Uterus (tissue), 2 donors: ENCODE measurements around the gene PDLIM4.

Experiments
- POLR2A ChIP-seq, 2 donors: fragments of 450-650 bp; IDR thresholded peaks; one replicate each; pipeline ENCODE4 v1.6.1; 2016; ENCODE audit warnings: antibody characterized with exemption in 2 of 2, mild to moderate bottlenecking in 1 of 2, moderate library complexity in 1 of 2
- TF ChIP-seq, protein P1 (sequence below), 4 experiments: fragments of 200-600 bp in 2 of 4; fragments of 450-650 bp in 2 of 4; sonication (generic) in 2 of 4; IDR thresholded peaks; one replicate each; pipeline ENCODE4 v1.5.1; 2016 to 2019; ENCODE audit warnings: antibody characterized with exemption in 4 of 4, mild to moderate bottlenecking in 2 of 4, moderate library complexity in 1 of 4

DNA sequence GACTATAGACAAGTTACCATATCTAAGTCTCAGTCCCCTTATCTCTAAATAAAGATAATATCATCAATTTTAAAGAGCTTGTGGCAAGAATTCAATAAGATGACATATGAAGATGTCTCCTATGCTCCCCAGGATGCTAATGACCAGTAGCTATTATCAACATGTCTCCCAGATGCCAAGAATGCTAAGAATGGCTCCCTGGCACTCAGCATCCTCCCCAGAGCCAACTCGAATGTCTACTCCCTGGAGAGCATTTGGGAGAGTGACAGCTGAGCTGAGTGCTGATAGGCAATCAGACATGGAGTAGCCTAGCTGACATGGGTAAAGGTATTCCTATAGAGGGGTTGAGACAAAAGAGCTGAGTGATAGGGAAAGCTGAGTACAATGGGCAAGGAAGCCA, 45.7 kb upstream of the PDLIM4 start:
- no peak for TF ChIP-seq POLR2A (IDR thresholded peaks at IDR 0.05)
- TF ChIP-seq, protein P1, sequence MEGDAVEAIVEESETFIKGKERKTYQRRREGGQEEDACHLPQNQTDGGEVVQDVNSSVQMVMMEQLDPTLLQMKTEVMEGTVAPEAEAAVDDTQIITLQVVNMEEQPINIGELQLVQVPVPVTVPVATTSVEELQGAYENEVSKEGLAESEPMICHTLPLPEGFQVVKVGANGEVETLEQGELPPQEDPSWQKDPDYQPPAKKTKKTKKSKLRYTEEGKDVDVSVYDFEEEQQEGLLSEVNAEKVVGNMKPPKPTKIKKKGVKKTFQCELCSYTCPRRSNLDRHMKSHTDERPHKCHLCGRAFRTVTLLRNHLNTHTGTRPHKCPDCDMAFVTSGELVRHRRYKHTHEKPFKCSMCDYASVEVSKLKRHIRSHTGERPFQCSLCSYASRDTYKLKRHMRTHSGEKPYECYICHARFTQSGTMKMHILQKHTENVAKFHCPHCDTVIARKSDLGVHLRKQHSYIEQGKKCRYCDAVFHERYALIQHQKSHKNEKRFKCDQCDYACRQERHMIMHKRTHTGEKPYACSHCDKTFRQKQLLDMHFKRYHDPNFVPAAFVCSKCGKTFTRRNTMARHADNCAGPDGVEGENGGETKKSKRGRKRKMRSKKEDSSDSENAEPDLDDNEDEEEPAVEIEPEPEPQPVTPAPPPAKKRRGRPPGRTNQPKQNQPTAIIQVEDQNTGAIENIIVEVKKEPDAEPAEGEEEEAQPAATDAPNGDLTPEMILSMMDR (IDR thresholded peaks at IDR 0.05), result no peak
